Upper lobe of right lung (tissue), 1 donor: ENCODE results near the gene ABCC10. TPM values are rescaled to one million over a fixed set of nuclear protein-coding genes. Genes with fewer than 3 reads are reported as not detected.

Experiments
- ATAC-seq: fragments of 200-7000 bp; cut with Tn5 transposase; one replicate; pipeline ENCODE4 v1.9.1; 2020; ENCODE audit warnings: mild to moderate bottlenecking, moderate library complexity
- DNase-seq: peaks from one replicate; pipeline ENCODE4 v3.0.0-alpha.2; 2020
- H3K27ac ChIP-seq: fragments of 200-600 bp; one replicate; pipeline ENCODE4 v1.8.0; 2022
- H3K27me3 ChIP-seq: fragments of 200-600 bp; one replicate; pipeline ENCODE4 v1.8.0; 2022; ENCODE audit warnings: mild to moderate bottlenecking
- H3K36me3 ChIP-seq: fragments of 200-600 bp; one replicate; pipeline ENCODE4 v1.8.0; 2022
- H3K4me1 ChIP-seq: fragments of 200-600 bp; one replicate; pipeline ENCODE4 v1.8.0; 2022
- H3K4me3 ChIP-seq: fragments of 200-600 bp; one replicate; pipeline ENCODE4 v1.8.0; 2022; ENCODE audit warnings: mild to moderate bottlenecking
- H3K9me3 ChIP-seq: fragments of 200-600 bp; one replicate; pipeline ENCODE4 v1.8.0; 2022
- intact Hi-C: fragments of 100-400 bp; cut with DNase I; formaldehyde crosslinking; loops from one replicate; pipeline ENCODE4 v1.11.0; 2022
- total RNA-seq: library from RNA; stranded (reverse); fragmentation: NEBNext Ultra II Directional; extraction: Animal tissue kit (Norgen Biotek cat#: 25700); gene quantifications from one replicate; pipeline ENCODE4 v1.2.1, GENCODE V29; 2021
- TF ChIP-seq, protein P1 (sequence below): fragments of 200-600 bp; IDR thresholded peaks from one replicate; pipeline ENCODE4 v1.8.0; 2022; ENCODE audit warnings: antibody characterized with exemption
- donor health status: DM: no; HTN: yes; CAD: no; lungs with severe emphysema.

ABCC10 gene
- total RNA-seq, 1 donor from 2014 or later = 30.0 TPM

DNA sequence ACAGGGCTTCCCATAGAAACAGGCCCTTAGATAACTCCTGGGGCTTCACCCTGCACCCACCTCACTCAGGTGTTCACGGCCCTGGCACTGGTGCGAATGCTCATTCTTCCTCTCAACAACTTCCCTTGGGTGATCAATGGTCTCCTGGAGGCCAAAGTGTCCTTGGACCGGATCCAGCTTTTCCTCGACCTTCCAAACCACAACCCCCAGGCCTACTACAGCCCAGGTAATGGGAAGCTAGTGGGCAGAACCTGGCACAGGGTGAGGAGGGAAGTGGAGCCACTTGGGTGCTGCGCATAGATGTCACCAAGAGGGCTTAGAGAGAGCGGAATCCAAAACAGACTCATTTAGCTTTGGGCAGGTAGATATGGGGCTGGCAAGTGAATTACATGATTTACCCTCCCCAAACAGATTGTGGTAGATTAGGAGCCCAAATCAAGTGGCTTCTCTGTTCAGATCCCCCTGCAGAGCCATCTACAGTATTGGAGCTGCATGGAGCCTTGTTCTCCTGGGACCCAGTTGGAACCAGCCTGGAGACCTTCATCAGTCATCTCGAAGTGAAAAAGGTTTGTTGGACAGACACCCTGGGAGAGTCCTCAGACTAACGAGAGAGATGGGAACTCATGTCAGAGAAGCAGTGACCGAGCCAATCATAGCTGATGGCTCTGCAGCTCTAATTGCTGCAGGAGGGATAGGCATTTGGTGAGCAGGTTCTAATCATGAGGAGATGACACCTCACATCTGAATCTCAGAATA is 8.5 kb downstream of the ABCC10 start:
- H3K27ac ChIP-seq = peak overlapping the region; percentile 30
- DNase-seq = no peak

DNA sequence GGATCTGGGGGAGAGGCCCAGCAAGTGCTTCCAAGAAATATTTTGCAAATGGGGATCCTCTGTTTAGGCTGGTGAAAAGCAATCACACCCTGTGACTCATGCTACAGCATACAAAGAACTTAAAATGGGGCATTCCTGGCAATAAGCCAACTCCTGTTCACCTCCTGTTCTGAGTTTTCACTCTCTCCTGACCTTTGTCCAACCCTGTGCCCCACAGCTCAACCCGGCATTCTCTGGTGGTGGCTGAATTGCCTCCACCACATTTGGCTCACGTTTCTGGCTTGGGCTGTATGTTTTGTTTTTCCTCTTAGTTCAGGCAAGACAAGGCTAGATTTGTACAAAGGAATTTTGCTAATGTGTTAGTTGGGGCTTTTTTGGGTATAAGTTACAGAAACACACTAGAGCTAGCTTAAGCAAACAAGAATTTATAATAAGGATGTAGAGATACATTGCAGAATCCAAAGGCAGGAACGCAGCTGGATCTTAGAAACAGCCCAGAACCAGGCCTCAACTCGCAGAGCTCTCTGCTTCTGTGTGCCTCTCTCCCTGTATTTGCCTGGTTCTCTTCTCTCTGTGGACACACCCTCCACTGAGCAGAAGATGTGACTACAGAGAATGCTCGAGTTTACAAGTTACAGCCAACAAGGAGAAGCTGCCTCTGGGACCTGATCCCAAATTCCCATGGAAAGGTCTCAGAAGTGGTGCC is 9.4 kb downstream of the ABCC10 start:
- Histone ChIP-seq H3K9me3 (no peaks in the 10 kb centered on the region), H3K4me1 (peaks cover 13% of the 10 kb centered on the region), H3K4me3 (no peak overlapping the region), H3K27ac (peak overlapping the region; percentile 30), H3K27me3 (no peaks in the 10 kb centered on the region), H3K36me3 (peaks cover 62% of the 10 kb centered on the region)
- ATAC-seq = peak; percentile 60
- TF ChIP-seq, protein P1, sequence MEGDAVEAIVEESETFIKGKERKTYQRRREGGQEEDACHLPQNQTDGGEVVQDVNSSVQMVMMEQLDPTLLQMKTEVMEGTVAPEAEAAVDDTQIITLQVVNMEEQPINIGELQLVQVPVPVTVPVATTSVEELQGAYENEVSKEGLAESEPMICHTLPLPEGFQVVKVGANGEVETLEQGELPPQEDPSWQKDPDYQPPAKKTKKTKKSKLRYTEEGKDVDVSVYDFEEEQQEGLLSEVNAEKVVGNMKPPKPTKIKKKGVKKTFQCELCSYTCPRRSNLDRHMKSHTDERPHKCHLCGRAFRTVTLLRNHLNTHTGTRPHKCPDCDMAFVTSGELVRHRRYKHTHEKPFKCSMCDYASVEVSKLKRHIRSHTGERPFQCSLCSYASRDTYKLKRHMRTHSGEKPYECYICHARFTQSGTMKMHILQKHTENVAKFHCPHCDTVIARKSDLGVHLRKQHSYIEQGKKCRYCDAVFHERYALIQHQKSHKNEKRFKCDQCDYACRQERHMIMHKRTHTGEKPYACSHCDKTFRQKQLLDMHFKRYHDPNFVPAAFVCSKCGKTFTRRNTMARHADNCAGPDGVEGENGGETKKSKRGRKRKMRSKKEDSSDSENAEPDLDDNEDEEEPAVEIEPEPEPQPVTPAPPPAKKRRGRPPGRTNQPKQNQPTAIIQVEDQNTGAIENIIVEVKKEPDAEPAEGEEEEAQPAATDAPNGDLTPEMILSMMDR = no peak
- DNase-seq = no peak
- intact Hi-C loops = no loop called here

More for the DNA sequence above, 8.5 kb downstream of the ABCC10 start:
- no peak for ATAC-seq
- TF ChIP-seq, protein P1 = no peak
- H3K4me1 ChIP-seq = peaks cover 13% of the 10 kb centered on the region
- peaks cover 62% of the 10 kb centered on the region for H3K36me3 ChIP-seq
- intact Hi-C loops = no loop called here
- H3K27me3 ChIP-seq = no peaks in the 10 kb centered on the region
- H3K4me3 ChIP-seq = no peak overlapping the region
- H3K9me3 ChIP-seq = no peaks in the 10 kb centered on the region

GRCh38 chr6:43437700-43438099 is 10.4 kb downstream of the ABCC10 start:
- Histone ChIP-seq H3K4me1 (peaks cover 13% of the 10 kb centered on the region), H3K27me3 (no peaks in the 10 kb centered on the region), H3K4me3 (no peak overlapping the region), H3K27ac (no peak overlapping the region), H3K9me3 (no peaks in the 10 kb centered on the region), H3K36me3 (peaks cover 64% of the 10 kb centered on the region)
- TF ChIP-seq, protein P1 = no peak
- intact Hi-C loops = no loop called here
- ATAC-seq (no peak), DNase-seq (no peak)

DNA sequence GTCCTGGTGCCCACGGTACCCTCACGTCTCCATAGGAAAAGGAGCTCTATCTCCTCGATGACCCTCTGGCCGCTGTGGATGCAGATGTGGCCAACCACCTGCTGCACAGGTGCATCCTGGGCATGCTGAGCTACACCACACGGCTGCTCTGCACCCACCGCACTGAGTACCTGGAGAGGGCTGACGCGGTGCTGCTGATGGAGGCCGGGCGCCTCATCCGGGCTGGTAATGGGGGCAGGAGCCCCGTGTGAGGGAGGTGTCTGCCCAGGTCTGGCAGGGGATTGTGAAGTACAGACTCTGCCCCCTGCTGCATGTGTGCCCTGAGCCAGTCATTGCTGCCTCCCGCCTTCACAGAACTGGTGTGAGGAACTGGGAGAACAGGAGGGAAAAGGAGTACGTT is 15.6 kb downstream of the ABCC10 start:
- intact Hi-C loops = no loop called here
- H3K9me3 ChIP-seq = no peaks in the 10 kb centered on the region
- H3K4me1 ChIP-seq = no peaks in the 10 kb centered on the region
- ATAC-seq (no peak), DNase-seq (no peak)
- TF ChIP-seq, protein P1 = no peak
- H3K36me3 ChIP-seq = peaks cover 94% of the 10 kb centered on the region
- no peak overlapping the region for H3K4me3 ChIP-seq
- H3K27me3 ChIP-seq = no peaks in the 10 kb centered on the region
- no peak overlapping the region for H3K27ac ChIP-seq

DNA sequence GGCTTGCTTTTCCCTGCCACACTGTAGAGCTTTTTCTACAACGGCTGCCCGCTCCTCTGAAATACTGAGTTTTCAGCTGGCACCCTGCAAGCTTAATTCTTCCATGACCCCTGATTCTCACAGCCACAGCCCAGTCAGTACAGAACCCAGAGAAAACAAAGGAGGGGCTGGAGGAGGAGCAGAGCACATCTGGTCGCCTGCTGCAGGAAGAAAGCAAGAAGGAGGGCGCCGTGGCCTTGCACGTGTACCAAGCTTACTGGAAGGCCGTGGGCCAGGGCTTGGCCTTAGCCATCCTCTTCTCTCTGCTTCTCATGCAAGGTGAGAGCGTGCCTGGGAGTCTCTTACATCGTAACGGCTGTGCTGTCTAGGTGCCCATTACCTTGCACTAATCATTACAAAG is 16.7 kb downstream of the ABCC10 start:
- no peak overlapping the region for H3K4me3 ChIP-seq
- intact Hi-C loops = no loop called here
- TF ChIP-seq, protein P1 = no peak

More for the DNA sequence above, 16.7 kb downstream of the ABCC10 start:
- Histone ChIP-seq H3K36me3 (peaks cover 94% of the 10 kb centered on the region), H3K4me1 (no peaks in the 10 kb centered on the region), H3K9me3 (no peaks in the 10 kb centered on the region), H3K27me3 (no peaks in the 10 kb centered on the region), H3K27ac (no peak overlapping the region)
- DNase-seq = no peak
- ATAC-seq = no peak
